ENCODE data around the gene SH3RF3. TPM values are rescaled to one million over a fixed set of nuclear protein-coding genes. Genes with fewer than 3 reads are reported as not detected.

SH3RF3 gene
- total RNA-seq, 2 donors from 2014 or later, result 37.4 to 61.7 TPM

DNA sequence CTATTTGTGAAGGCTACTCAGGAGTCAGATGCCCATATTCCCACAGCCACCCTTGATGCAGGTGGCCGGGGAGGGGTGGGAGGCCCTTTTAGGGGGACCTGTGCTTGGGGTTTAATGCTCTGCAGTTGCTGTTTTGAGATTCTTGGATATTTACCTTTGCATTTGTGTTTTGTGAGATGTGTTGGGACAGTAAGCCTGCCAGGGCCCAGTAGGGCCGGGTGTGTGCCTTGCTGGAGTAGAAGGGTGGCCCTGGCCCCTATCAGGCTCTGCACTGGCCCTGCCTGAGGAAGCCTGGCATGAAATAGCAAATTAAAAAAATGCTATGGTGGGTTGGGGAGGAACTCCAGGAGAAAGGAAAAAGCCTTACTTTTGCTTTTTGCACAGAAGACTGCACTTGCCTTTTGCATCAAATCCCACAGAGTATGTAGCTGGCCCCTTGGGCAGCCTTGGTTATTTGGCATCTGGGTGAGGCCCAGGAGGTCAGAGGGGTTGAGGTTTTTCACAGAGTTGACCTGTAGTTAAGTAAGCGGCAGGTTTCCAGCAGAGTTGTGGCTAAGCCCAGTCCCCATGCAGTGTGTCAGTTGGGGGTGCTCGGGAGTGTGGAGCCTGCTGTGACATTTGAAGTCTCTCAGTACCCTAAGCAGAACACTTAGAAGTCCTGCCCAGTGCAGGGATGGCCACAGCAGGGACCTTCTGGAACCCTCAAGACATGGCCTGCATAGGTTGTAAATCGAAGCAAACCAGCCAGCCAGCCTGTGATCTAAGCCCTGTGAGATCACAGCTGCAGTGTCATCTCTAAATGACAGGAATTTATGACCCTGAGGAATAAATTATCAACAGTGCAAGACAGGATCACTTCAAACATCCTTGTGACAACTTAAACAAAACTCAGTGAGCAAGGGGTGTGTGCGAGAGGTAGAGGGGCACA, 68.8 kb downstream of the SH3RF3 start:
- peaks cover 45 to 91% of the 10 kb centered on the region in 2 donors for H3K4me1 ChIP-seq (ENCODE audit: control insufficient read depth in 1 of 2, low read depth in 2 of 2)
- no peaks in the 10 kb centered on the region for H3K36me3 ChIP-seq
- no peak for ATAC-seq (ENCODE audit: insufficient number of reproducible peaks, low FRiP score, low read depth)
- TF ChIP-seq, protein P1, sequence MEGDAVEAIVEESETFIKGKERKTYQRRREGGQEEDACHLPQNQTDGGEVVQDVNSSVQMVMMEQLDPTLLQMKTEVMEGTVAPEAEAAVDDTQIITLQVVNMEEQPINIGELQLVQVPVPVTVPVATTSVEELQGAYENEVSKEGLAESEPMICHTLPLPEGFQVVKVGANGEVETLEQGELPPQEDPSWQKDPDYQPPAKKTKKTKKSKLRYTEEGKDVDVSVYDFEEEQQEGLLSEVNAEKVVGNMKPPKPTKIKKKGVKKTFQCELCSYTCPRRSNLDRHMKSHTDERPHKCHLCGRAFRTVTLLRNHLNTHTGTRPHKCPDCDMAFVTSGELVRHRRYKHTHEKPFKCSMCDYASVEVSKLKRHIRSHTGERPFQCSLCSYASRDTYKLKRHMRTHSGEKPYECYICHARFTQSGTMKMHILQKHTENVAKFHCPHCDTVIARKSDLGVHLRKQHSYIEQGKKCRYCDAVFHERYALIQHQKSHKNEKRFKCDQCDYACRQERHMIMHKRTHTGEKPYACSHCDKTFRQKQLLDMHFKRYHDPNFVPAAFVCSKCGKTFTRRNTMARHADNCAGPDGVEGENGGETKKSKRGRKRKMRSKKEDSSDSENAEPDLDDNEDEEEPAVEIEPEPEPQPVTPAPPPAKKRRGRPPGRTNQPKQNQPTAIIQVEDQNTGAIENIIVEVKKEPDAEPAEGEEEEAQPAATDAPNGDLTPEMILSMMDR (IDR thresholded peaks at IDR 0.05), result no peak
- H3K27me3 ChIP-seq (replicated peaks; ENCODE audit: insufficient read depth), result no peaks in the 10 kb centered on the region
- no peak overlapping the region for H3K4me3 ChIP-seq
- no peaks in the 10 kb centered on the region for H3K9me3 ChIP-seq
- H3K27ac ChIP-seq, result peak overlapping the region; percentile 46 to 77
- DNase-seq (ENCODE audit: low spot score), result no peak

DNA sequence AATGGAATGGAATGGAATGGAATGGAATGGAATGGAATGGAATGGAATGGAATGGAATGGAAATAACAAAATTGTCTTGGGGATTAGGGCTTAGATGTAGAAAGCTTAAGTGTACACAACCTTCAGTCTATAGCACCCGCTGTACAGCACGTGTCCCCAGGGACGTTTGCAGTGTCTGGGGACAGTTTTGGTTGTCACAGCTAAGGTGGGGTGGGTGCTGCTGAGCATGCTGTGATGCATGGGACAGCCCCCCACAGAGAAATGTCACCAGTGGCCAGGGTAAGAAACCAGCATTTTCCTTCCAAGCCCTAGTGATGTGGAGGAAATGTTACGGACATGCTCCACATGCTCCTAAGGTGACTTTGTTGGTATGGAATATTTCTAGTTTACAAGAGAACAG, 70.8 kb downstream of the SH3RF3 start:
- Histone ChIP-seq H3K27me3 (replicated peaks; ENCODE audit: insufficient read depth) (no peaks in the 10 kb centered on the region), H3K9me3 (no peaks in the 10 kb centered on the region), H3K4me3 (no peak overlapping the region), H3K27ac (peak overlapping the region in 1 of 2 donors; percentile 75), H3K4me1 (ENCODE audit: control insufficient read depth in 1 of 2, low read depth in 2 of 2) (peaks cover 32 to 72% of the 10 kb centered on the region in 2 donors), H3K36me3 (no peaks in the 10 kb centered on the region)
- TF ChIP-seq, protein P1 (IDR thresholded peaks at IDR 0.05), result no peak
- no peak for DNase-seq (ENCODE audit: low spot score)
- ATAC-seq (ENCODE audit: insufficient number of reproducible peaks, low FRiP score, low read depth), result no peak

DNA sequence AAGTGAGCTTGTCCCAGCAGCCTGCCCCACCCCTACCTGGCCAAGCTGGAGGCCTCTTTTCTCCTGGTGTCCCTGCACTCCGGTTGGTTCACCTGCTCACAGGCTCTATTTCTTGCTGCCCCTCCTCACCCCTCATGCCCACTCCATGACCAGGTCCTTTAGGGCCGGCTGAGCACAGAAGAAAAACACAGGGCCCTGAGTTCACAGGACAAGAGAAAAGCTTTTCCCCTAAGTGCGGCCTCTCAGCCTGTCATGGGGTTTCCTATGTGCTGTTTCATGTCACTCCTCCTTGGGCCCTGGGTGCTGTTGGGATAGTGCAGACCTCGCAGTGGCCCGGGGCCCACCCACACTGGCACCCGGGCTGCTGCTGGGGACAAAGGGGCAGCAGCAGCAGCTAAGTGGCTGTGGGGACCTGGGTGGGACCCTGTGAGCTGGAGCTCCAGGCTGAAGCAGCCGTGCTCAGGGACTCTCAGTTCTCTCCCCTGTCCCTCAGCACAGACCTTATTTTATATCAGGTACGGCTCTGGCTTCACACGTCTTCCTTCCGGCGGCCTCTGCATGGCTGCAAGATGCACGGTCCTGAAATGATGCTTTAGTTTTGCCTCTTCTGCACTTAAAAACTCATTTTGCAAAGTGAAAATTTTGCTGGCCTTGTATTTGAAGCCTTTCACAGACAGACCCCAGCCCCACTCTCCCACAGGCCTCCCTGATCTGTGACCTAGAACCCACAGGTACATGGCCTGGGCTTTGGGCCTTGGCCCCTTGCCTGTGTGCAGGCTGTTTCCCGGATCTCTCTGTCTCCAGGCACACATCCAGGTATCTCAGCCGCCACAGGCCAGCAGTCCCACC, 71.8 kb downstream of the SH3RF3 start:
- TF ChIP-seq, protein P1 (IDR thresholded peaks at IDR 0.05), result no peak
- Histone ChIP-seq H3K27ac (peak overlapping the region; percentile 72 to 75), H3K4me3 (no peak overlapping the region), H3K9me3 (no peaks in the 10 kb centered on the region), H3K4me1 (ENCODE audit: control insufficient read depth in 1 of 2, low read depth in 2 of 2) (peaks cover 22 to 62% of the 10 kb centered on the region in 2 donors), H3K27me3 (replicated peaks; ENCODE audit: insufficient read depth) (no peaks in the 10 kb centered on the region), H3K36me3 (no peaks in the 10 kb centered on the region)
- no peak for DNase-seq (ENCODE audit: low spot score)
- no peak for ATAC-seq (ENCODE audit: insufficient number of reproducible peaks, low FRiP score, low read depth)

DNA sequence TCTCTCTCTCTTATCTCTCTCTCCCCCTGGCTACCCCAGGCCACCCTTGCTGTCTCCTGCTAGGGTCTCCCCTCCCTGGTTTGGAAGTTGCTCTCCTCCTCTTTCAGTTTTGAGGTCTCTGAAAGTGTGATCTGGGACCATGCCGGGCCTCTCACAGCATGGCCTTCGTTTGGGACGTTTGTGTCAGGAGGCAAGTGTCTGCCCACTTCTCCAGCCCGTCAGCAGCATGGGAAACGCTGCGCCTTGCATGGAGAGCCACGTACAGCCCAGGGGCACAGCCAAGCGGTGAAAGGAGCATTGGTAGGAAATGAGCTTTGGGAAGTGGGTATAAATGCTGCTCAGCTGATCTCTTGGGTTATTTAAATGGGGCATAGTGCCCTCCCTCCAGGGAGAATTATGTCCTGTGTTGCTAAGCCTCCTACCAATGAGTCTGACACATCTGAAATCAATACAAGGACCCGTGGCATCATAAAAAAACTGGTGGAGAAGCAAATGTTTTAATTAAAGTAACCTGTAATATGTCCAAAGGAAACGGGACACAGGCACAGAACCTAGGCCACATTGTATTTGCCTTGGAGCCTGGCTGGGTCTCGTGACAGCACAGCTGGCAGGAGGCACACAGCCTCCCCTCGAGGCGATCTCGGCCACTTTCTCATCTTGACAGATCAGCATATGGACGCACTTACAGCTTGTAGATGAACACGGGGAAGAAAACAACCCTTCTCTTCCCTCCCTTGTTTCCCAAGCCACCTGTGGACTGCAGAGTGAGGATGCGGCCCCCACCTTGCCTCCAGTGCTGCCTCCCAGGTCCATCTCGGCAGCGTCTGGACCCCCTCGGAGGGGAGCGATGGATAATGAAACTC, 72.7 kb downstream of the SH3RF3 start:
- DNase-seq (ENCODE audit: low spot score), result no peak

More for the DNA sequence above, 72.7 kb downstream of the SH3RF3 start:
- no peak for ATAC-seq (ENCODE audit: insufficient number of reproducible peaks, low FRiP score, low read depth)
- Histone ChIP-seq H3K4me3 (peak overlapping the region; percentile 47), H3K36me3 (no peaks in the 10 kb centered on the region), H3K27me3 (replicated peaks; ENCODE audit: insufficient read depth) (no peaks in the 10 kb centered on the region), H3K27ac (peak overlapping the region; percentile 72 to 75), H3K9me3 (no peaks in the 10 kb centered on the region), H3K4me1 (ENCODE audit: control insufficient read depth in 1 of 2, low read depth in 2 of 2) (peaks cover 13 to 53% of the 10 kb centered on the region in 2 donors)
- TF ChIP-seq, protein P1 (IDR thresholded peaks at IDR 0.05), result peak; percentile 13

Measured in thoracic aorta (tissue), 2 donors.